ENCODE results near the gene FOXI3. TPM values are rescaled to one million over a fixed set of nuclear protein-coding genes. Genes with fewer than 3 reads are reported as not detected.

The FOXI3 gene
- polyA plus RNA-seq, 1 donor (not counting 4 experiments of a cell fraction or from before 2014, with no cell fraction given): not detected

GRCh38 chr2:88499204-88499603 lies 46.7 kb upstream of the FOXI3 start:
- no peak for DNase-seq (ENCODE audit: low read depth, low spot score)

GRCh38 chr2:88493481-88493880 lies 41.0 kb upstream of the FOXI3 start:
- no peak overlapping the region for H3K4me2 ChIP-seq (ENCODE audit: control insufficient read depth, extremely low read depth, insufficient read depth, low read depth, low read length)
- no peak for DNase-seq (ENCODE audit: low read depth, low spot score)

More at GRCh38 chr2:88499204-88499603, 46.7 kb upstream of the FOXI3 start:
- dilution Hi-C loops (cut with MboI; ENCODE audit: extremely low pct_ligation_motif_present, low sequenced_read_pairs): no loop called here
- Histone ChIP-seq H3K9me1 (ENCODE audit: control insufficient read depth, extremely low read depth, insufficient read depth, low read length) (no peaks in the 10 kb centered on the region), H3K36me3 (ENCODE audit: control insufficient read depth in 2 of 2, extremely low read depth in 1 of 2, insufficient read depth in 2 of 2, low read length in 2 of 2) (no peaks in the 10 kb centered on the region), H4K20me1 (ENCODE audit: control insufficient read depth, extremely low read depth, insufficient read depth, low read length) (no peaks in the 10 kb centered on the region), H3K79me2 (ENCODE audit: control insufficient read depth, insufficient read depth, low read length) (no peaks in the 10 kb centered on the region), H3K9ac (ENCODE audit: control insufficient read depth, extremely low read depth, insufficient read depth, low read length) (no peak overlapping the region), H3K4me2 (ENCODE audit: control insufficient read depth, extremely low read depth, insufficient read depth, low read depth, low read length) (no peak overlapping the region), H2AFZ (ENCODE audit: control insufficient read depth, low read length) (no peak overlapping the region), H3K4me3 (ENCODE audit: control insufficient read depth in 2 of 3, extremely low read depth in 1 of 3, insufficient read depth in 2 of 3, low read depth in 1 of 3, low read length in 3 of 3) (no peak overlapping the region), H3K4me1 (ENCODE audit: control insufficient read depth, extremely low read depth, insufficient read depth, low read length) (peaks cover 31% of the 10 kb centered on the region), H3K27ac (ENCODE audit: control insufficient read depth, insufficient read depth, low read length) (no peak overlapping the region), H3K27me3 (ENCODE audit: control insufficient read depth, extremely low read depth, insufficient read depth, low read length) (no peaks in the 10 kb centered on the region), H3K9me3 (ENCODE audit: control insufficient read depth, low read depth, low read length) (peaks cover 6% of the 10 kb centered on the region)
- no peak for TF ChIP-seq CTCF (optimal IDR thresholded peaks at IDR 0.05 in 1 of 3, IDR thresholded peaks at IDR 0.05 in 1 of 3, conservative IDR thresholded peaks at IDR 0.05 in 1 of 3; ENCODE audit: extremely low read depth in 1 of 3, insufficient read depth in 2 of 3, low read length in 3 of 3)
- TF ChIP-seq EZH2 (IDR thresholded peaks at IDR 0.05; ENCODE audit: low read length): no peak
- FAIRE-seq: no peak

More at GRCh38 chr2:88493481-88493880, 41.0 kb upstream of the FOXI3 start:
- Histone ChIP-seq H3K79me2 (ENCODE audit: control insufficient read depth, insufficient read depth, low read length) (no peaks in the 10 kb centered on the region), H4K20me1 (ENCODE audit: control insufficient read depth, extremely low read depth, insufficient read depth, low read length) (no peaks in the 10 kb centered on the region), H3K9me1 (ENCODE audit: control insufficient read depth, extremely low read depth, insufficient read depth, low read length) (no peaks in the 10 kb centered on the region), H3K27ac (ENCODE audit: control insufficient read depth, insufficient read depth, low read length) (no peak overlapping the region), H2AFZ (ENCODE audit: control insufficient read depth, low read length) (no peak overlapping the region), H3K27me3 (ENCODE audit: control insufficient read depth, extremely low read depth, insufficient read depth, low read length) (no peaks in the 10 kb centered on the region), H3K36me3 (ENCODE audit: control insufficient read depth in 2 of 2, extremely low read depth in 1 of 2, insufficient read depth in 2 of 2, low read length in 2 of 2) (no peaks in the 10 kb centered on the region), H3K9ac (ENCODE audit: control insufficient read depth, extremely low read depth, insufficient read depth, low read length) (no peak overlapping the region), H3K9me3 (ENCODE audit: control insufficient read depth, low read depth, low read length) (peaks cover 2% of the 10 kb centered on the region), H3K4me1 (ENCODE audit: control insufficient read depth, extremely low read depth, insufficient read depth, low read length) (peaks cover 30% of the 10 kb centered on the region), H3K4me3 (ENCODE audit: control insufficient read depth in 2 of 3, extremely low read depth in 1 of 3, insufficient read depth in 2 of 3, low read depth in 1 of 3, low read length in 3 of 3) (no peak overlapping the region)
- FAIRE-seq: no peak
- TF ChIP-seq EZH2 (IDR thresholded peaks at IDR 0.05; ENCODE audit: low read length): no peak
- TF ChIP-seq CTCF (optimal IDR thresholded peaks at IDR 0.05 in 1 of 3, IDR thresholded peaks at IDR 0.05 in 1 of 3, conservative IDR thresholded peaks at IDR 0.05 in 1 of 3; ENCODE audit: extremely low read depth in 1 of 3, insufficient read depth in 2 of 3, low read length in 3 of 3): no peak
- dilution Hi-C loops (cut with MboI; ENCODE audit: extremely low pct_ligation_motif_present, low sequenced_read_pairs): no loop called here

All from keratinocyte (primary cell).